CMK (cell line): ENCODE results near the gene CYB5R3.
"Not testable (repeated sequence)": the region's sequence is repeated elsewhere in the genome, so short reads cannot be mapped to it uniquely, and the experiment has no call there.

ENCODE experiments used
- DNase-seq: peaks from one replicate; pipeline ENCODE4 v3.0.0-alpha.2; 2010; ENCODE audit warnings: low read depth

Gene CYB5R3

GRCh38 chr22:42601879-42602465, 47.2 kb downstream of the CYB5R3 start:
- no peak for DNase-seq

- no peak for DNase-seq
Observed at GRCh38 chr22:42596863-42597530, 52.2 kb downstream of the CYB5R3 start.

GRCh38 chr22:42596336-42596735, 52.9 kb downstream of the CYB5R3 start:
- DNase-seq, result no peak

- no peak for DNase-seq
Observed at GRCh38 chr22:42595434-42595833, 53.8 kb downstream of the CYB5R3 start.

GRCh38 chr22:42591987-42592386, 57.2 kb downstream of the CYB5R3 start:
- DNase-seq, result no peak

- DNase-seq, result no peak
Observed at GRCh38 chr22:42587588-42588175, 61.5 kb downstream of the CYB5R3 start.

- no peak for DNase-seq
Observed at GRCh38 chr22:42586381-42586780, 62.8 kb downstream of the CYB5R3 start.

GRCh38 chr22:42585096-42585495, 64.1 kb downstream of the CYB5R3 start:
- no peak for DNase-seq

GRCh38 chr22:42584364-42584940, 64.7 kb downstream of the CYB5R3 start:
- DNase-seq, result no peak

GRCh38 chr22:42582987-42583386, 66.2 kb downstream of the CYB5R3 start:
- no peak for DNase-seq

- peak; percentile 26 for DNase-seq
Observed at GRCh38 chr22:42581762-42582716, 67.2 kb downstream of the CYB5R3 start.

- not testable (repeated sequence) for DNase-seq
Observed at GRCh38 chr22:42581194-42581761, 67.9 kb downstream of the CYB5R3 start.

GRCh38 chr22:42580040-42580439, 69.2 kb downstream of the CYB5R3 start:
- DNase-seq, result not testable (repeated sequence)

GRCh38 chr22:42577623-42578240, 71.5 kb downstream of the CYB5R3 start:
- no peak for DNase-seq

- not testable (repeated sequence) for DNase-seq
Observed at GRCh38 chr22:42577141-42577540, 72.1 kb downstream of the CYB5R3 start.

- not testable (repeated sequence) for DNase-seq
Observed at GRCh38 chr22:42575996-42576574, 73.1 kb downstream of the CYB5R3 start.

- not testable (repeated sequence) for DNase-seq
Observed at GRCh38 chr22:42574468-42574867, 74.7 kb downstream of the CYB5R3 start.

- not testable (repeated sequence) for DNase-seq
Observed at GRCh38 chr22:42574046-42574445, 75.1 kb downstream of the CYB5R3 start.

GRCh38 chr22:42571068-42571467, 78.1 kb downstream of the CYB5R3 start:
- DNase-seq, result not testable (repeated sequence)

- not testable (repeated sequence) for DNase-seq
Observed at GRCh38 chr22:42570580-42570979, 78.6 kb downstream of the CYB5R3 start.

GRCh38 chr22:42567950-42568349, 81.2 kb downstream of the CYB5R3 start:
- not testable (repeated sequence) for DNase-seq
